ENCODE results near the gene TFDP2. TPM values are rescaled to one million over a fixed set of nuclear protein-coding genes. Genes with fewer than 3 reads are reported as not detected.

Gene TFDP2
- total RNA-seq, 2 donors from 2014 or later = 33.2 to 37.9 TPM

GRCh38 chr3:141909408-141909807, 239.9 kb downstream of the TFDP2 start:
- no peak for DNase-seq (ENCODE audit: low spot score)
- intact Hi-C loops (cut with DNase I) = loop anchor here in 1 of 2 donors (10.0 kb wide), 1 partner anchor 165 kb away; no protein-coding TSS in a partner anchor

GRCh38 chr3:141905129-141905528, 244.2 kb downstream of the TFDP2 start:
- DNase-seq (ENCODE audit: low spot score) = no peak
- intact Hi-C loops (cut with DNase I) = loop anchor here in 1 of 2 donors (10.0 kb wide), 1 partner anchor 160 kb away; no protein-coding TSS in a partner anchor

GRCh38 chr3:141904203-141904602, 245.1 kb downstream of the TFDP2 start:
- intact Hi-C loops (cut with DNase I) = loop anchor here in 1 of 2 donors (10.0 kb wide), 1 partner anchor 159 kb away; no protein-coding TSS in a partner anchor
- DNase-seq (ENCODE audit: low spot score) = no peak

GRCh38 chr3:141901914-141902313, 247.4 kb downstream of the TFDP2 start:
- DNase-seq (ENCODE audit: low spot score) = no peak
- intact Hi-C loops (cut with DNase I) = loop anchor here in 1 of 2 donors (10.0 kb wide), 1 partner anchor 157 kb away; no protein-coding TSS in a partner anchor

GRCh38 chr3:141900343-141900742, 249.0 kb downstream of the TFDP2 start:
- no peak for DNase-seq (ENCODE audit: low spot score)
- intact Hi-C loops (cut with DNase I) = loop anchor here in 1 of 2 donors (10.0 kb wide), 1 partner anchor 156 kb away; no protein-coding TSS in a partner anchor

GRCh38 chr3:141898908-141899307, 250.4 kb downstream of the TFDP2 start:
- intact Hi-C loops (cut with DNase I) = no loop called here
- DNase-seq (ENCODE audit: low spot score) = no peak

GRCh38 chr3:141895731-141896130, 253.6 kb downstream of the TFDP2 start:
- no peak for DNase-seq (ENCODE audit: low spot score)
- intact Hi-C loops (cut with DNase I) = no loop called here

GRCh38 chr3:141894524-141895176, 254.7 kb downstream of the TFDP2 start:
- intact Hi-C loops (cut with DNase I) = no loop called here
- DNase-seq (ENCODE audit: low spot score) = no peak

Other genes with a start within 250 kb of the TFDP2 start
- gene GK5, start 76.0 kb upstream of the TFDP2 start, total RNA-seq = 10 to 100 TPM; 22.1 to 27.0 TPM